Measurements from ENCODE around the gene TTC28. TPM values are rescaled to one million over a fixed set of nuclear protein-coding genes. Genes with fewer than 3 reads are reported as not detected.
A peak's percentile ranks its signal among the peaks of the same experiment; 100 is the strongest.

The TTC28 gene
- total and polyA plus RNA-seq, 8 donors = 2.2 to 18.6 (median 11.5) TPM

GRCh38 chr22:28448625-28449024 lies 231.0 kb downstream of the TTC28 start:
- no peak overlapping the region for H3K27ac ChIP-seq
- no peak overlapping the region for H3K4me3 ChIP-seq
- 63 to 90% methylated on average over 1 of the region's 1 CpG for WGBS, 2 donors
- TF ChIP-seq, protein P1, sequence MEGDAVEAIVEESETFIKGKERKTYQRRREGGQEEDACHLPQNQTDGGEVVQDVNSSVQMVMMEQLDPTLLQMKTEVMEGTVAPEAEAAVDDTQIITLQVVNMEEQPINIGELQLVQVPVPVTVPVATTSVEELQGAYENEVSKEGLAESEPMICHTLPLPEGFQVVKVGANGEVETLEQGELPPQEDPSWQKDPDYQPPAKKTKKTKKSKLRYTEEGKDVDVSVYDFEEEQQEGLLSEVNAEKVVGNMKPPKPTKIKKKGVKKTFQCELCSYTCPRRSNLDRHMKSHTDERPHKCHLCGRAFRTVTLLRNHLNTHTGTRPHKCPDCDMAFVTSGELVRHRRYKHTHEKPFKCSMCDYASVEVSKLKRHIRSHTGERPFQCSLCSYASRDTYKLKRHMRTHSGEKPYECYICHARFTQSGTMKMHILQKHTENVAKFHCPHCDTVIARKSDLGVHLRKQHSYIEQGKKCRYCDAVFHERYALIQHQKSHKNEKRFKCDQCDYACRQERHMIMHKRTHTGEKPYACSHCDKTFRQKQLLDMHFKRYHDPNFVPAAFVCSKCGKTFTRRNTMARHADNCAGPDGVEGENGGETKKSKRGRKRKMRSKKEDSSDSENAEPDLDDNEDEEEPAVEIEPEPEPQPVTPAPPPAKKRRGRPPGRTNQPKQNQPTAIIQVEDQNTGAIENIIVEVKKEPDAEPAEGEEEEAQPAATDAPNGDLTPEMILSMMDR (IDR thresholded peaks at IDR 0.05) = no peak
- H3K4me1 ChIP-seq = no peaks in the 10 kb centered on the region
- no peak for DNase-seq
- FAIRE-seq = no peak
- no peaks in the 10 kb centered on the region for H3K27me3 ChIP-seq
- ATAC-seq = no peak
- intact Hi-C loops (cut with DNase I) = no loop called here
- no peaks in the 10 kb centered on the region for H3K9me3 ChIP-seq
- no peaks in the 10 kb centered on the region for H3K36me3 ChIP-seq

DNA sequence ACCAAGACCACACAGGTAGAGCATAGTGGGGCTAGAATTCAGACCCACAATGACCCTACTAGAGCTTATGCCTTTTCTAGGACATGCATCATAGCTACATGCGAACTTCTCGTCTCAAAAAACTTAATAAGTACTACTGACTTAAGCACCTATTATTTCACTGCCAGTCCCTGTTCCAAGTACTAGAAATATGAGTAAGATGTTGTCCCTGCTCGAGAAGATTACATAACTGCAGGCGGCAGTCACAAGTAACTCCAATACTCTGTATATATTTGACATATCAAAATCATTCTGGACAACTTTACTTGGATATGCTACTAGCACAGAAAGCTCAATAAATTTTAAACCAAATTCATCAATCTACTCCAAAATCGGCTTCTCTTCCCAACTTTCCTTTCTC lies 235.0 kb downstream of the TTC28 start:
- 55 to 61% methylated on average over 5 of the region's 5 CpGs for WGBS, 2 donors
- TF ChIP-seq, protein P1 (IDR thresholded peaks at IDR 0.05) = no peak
- FAIRE-seq (no peak), DNase-seq (no peak), ATAC-seq (no peak)
- no peak overlapping the region for H3K4me3 ChIP-seq
- H3K9me3 ChIP-seq = no peaks in the 10 kb centered on the region
- no peak overlapping the region for H3K27ac ChIP-seq
- H3K36me3 ChIP-seq = no peaks in the 10 kb centered on the region
- intact Hi-C loops (cut with DNase I) = no loop called here
- H3K27me3 ChIP-seq = no peaks in the 10 kb centered on the region
- H3K4me1 ChIP-seq = peaks cover 16 to 17% (median 16%) of the 10 kb centered on the region in 3 donors

DNA sequence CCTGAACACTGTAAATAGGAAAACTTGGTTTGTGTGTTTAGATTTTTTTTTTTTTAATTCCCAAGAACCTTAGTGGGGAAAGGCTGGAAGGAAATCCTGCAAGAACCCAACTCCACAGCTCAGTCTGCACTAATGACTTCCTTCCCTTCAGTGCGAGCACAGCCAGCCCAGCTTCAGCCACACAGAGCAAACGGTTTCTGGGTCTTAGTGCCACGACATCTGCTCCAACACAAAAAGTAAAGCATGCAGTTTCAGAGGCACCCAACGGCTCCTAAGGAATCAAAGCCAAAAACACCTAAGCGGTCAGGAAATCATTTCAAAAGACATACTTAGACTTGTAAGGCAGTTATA lies 236.1 kb downstream of the TTC28 start:
- intact Hi-C loops (cut with DNase I) = no loop called here
- peak; percentile 20 for FAIRE-seq
- H3K27ac ChIP-seq = peak overlapping the region; percentile 59 to 76 (median 65)

GRCh38 chr22:28442711-28443525 lies 236.7 kb downstream of the TTC28 start:
- H3K27ac ChIP-seq = peak overlapping the region; percentile 59 to 76 (median 65)
- intact Hi-C loops (cut with DNase I) = no loop called here
- peak overlapping the region; percentile 18 to 63 (median 50) for H3K4me3 ChIP-seq
- FAIRE-seq (no peak), ATAC-seq (peak; percentile 49 to 58 (median 56)), DNase-seq (peak; percentile 19 to 67 (median 54))
- H3K9me3 ChIP-seq = no peaks in the 10 kb centered on the region
- peaks cover 21 to 22% (median 21%) of the 10 kb centered on the region in 3 donors for H3K4me1 ChIP-seq
- H3K36me3 ChIP-seq = no peaks in the 10 kb centered on the region
- H3K27me3 ChIP-seq = no peaks in the 10 kb centered on the region
- TF ChIP-seq, protein P1 (IDR thresholded peaks at IDR 0.05) = no peak
- 0 to 1% methylated on average over 29 of the region's 29 CpGs for WGBS, 2 donors

More for the DNA sequence above, 236.1 kb downstream of the TTC28 start:
- Histone ChIP-seq H3K4me3 (peak overlapping the region; percentile 18 to 63 (median 50)), H3K4me1 (peaks cover 16 to 17% (median 17%) of the 10 kb centered on the region in 3 donors), H3K27me3 (no peaks in the 10 kb centered on the region), H3K36me3 (no peaks in the 10 kb centered on the region), H3K9me3 (no peaks in the 10 kb centered on the region)
- WGBS, 2 donors = 1 to 2% methylated on average over 5 of the region's 5 CpGs
- DNase-seq = peak; percentile 53 to 74 (median 70)
- peak; percentile 75 to 85 (median 78) for ATAC-seq
- TF ChIP-seq, protein P1 (IDR thresholded peaks at IDR 0.05) = no peak

DNA sequence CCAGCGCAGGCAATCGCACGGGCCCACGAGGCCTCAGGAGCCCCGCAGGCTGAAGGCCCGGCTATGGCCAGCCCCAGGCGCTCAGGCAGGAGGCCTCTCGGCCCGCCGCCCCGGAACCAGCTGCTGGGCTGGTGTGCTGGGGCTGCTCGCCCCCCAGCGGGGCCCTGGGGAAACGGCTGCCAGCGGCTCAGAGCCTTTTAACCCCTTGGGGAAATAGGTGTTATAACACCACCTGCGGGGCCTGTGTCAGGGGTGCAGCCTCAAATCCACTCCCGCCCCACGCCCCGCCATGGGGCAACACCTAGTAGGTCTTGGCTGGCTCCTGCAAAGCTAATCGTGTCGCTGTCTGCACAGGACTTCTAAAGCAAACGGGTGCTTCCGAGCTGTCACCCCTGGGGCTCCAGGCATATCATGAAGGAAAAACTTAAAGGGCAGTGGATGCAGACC lies 237.4 kb downstream of the TTC28 start:
- no peak for FAIRE-seq
- TF ChIP-seq, protein P1 (IDR thresholded peaks at IDR 0.05) = peak; percentile 31 to 71 (median 59)
- no peaks in the 10 kb centered on the region for H3K36me3 ChIP-seq
- peak overlapping the region; percentile 18 to 63 (median 50) for H3K4me3 ChIP-seq
- peak overlapping the region; percentile 59 to 76 (median 65) for H3K27ac ChIP-seq
- H3K4me1 ChIP-seq = peaks cover 21 to 22% (median 21%) of the 10 kb centered on the region in 3 donors
- H3K9me3 ChIP-seq = no peaks in the 10 kb centered on the region
- intact Hi-C loops (cut with DNase I) = no loop called here
- 0% methylated on average over 23 of the region's 23 CpGs for WGBS, 2 donors
- H3K27me3 ChIP-seq = no peaks in the 10 kb centered on the region
- ATAC-seq = peak; percentile 88 to 96 (median 92)
- peak; percentile 76 to 92 (median 84) for DNase-seq
